ENCODE results near the gene CXCL1.

Gene CXCL1

DNA sequence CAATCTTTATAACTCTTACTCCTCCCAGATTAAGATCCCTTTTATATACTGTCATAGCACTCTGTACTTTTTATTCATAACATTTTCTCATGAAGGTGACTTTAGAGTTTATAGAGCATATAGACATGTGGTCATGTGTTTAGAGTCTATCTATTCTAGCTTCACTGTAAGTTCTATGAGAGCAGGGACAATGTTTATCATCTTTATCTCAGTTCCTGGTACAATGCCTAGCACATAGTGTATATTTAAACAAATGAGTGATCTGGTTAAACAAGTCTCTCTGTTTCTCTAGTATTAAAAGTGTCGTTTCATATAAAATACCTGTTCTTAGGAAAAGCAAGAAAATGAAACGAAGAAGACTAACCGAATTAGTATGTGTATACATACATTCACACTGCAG, 29.5 kb upstream of the CXCL1 start:
- Histone ChIP-seq H3K9me3 (ENCODE audit: control insufficient read depth, insufficient read depth, low read length) (no peaks in the 10 kb centered on the region), H3K27ac (ENCODE audit: low read length) (no peak overlapping the region), H3K27me3 (ENCODE audit: control insufficient read depth, insufficient read depth, low read length) (no peaks in the 10 kb centered on the region), H3K36me3 (ENCODE audit: control insufficient read depth, insufficient read depth, low read length) (no peaks in the 10 kb centered on the region), H3K4me1 (ENCODE audit: control insufficient read depth, insufficient read depth, low read length) (no peaks in the 10 kb centered on the region), H3K4me3 (ENCODE audit: low read length) (no peak overlapping the region)
- no peak for DNase-seq (ENCODE audit: low read depth, low spot score)
- no CpG with 5 or more reads among the region's 3 CpGs for WGBS (ENCODE audit: insufficient coverage, insufficient read length)

DNA sequence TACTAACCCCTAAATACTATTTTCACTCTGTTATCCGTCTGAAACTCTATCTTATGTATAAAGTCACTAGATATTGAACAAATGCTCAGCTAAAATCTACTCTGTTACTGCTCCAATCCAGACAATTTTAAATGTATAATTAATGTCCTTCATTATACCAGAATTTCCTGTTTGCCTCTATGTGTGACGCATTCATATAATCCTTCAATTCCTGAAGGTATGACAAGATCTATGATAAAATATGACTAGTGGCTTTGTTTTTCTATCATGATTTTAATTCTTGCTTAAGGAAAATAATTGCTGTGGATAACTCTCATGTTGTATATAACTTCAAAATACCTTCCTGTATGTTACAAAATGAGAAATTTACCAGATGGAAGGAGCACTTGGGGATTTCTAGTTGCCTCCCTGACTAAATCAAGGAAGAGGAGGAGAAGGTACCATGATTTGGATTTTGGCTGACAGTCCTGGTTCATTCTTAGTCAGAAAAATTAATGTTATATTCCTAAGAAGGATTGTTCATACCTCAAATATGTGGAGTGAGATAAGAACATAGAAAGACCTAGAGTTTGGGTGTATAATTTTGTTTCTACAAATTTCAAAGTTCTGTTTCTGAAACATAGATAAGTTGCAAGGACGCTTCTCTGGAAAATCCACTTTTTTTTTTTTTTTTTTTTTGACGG, 27.8 kb upstream of the CXCL1 start:
- no peaks in the 10 kb centered on the region for H3K27me3 ChIP-seq (ENCODE audit: control insufficient read depth, insufficient read depth, low read length)
- no peak overlapping the region for H3K4me3 ChIP-seq (ENCODE audit: low read length)
- DNase-seq (ENCODE audit: low read depth, low spot score) = no peak
- H3K9me3 ChIP-seq (ENCODE audit: control insufficient read depth, insufficient read depth, low read length) = no peaks in the 10 kb centered on the region
- no peak overlapping the region for H3K27ac ChIP-seq (ENCODE audit: low read length)
- H3K36me3 ChIP-seq (ENCODE audit: control insufficient read depth, insufficient read depth, low read length) = no peaks in the 10 kb centered on the region
- no peaks in the 10 kb centered on the region for H3K4me1 ChIP-seq (ENCODE audit: control insufficient read depth, insufficient read depth, low read length)
- WGBS (ENCODE audit: insufficient coverage, insufficient read length) = no CpG with 5 or more reads among the region's 4 CpGs

DNA sequence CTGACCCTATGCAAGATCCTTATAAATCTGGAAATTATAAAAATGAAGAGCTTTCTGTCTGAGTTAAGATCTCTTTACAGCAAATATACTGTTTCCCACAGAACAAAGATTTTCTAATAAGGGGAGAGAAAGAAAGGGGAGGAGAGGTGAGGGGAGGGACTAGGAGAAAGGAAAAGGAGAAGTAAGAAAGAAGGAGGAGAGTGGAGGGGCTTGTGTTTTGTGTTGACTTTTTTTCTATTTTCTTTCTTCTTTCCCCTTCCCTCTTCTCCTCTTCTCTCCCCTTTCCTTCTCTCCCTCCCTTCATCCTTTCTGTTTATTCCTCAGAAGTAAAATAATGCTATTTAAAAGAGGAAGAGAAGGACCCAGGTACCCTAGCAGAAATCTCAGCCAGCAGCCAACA, 26.5 kb upstream of the CXCL1 start:
- Histone ChIP-seq H3K9me3 (ENCODE audit: control insufficient read depth, insufficient read depth, low read length) (no peaks in the 10 kb centered on the region), H3K36me3 (ENCODE audit: control insufficient read depth, insufficient read depth, low read length) (no peaks in the 10 kb centered on the region), H3K27me3 (ENCODE audit: control insufficient read depth, insufficient read depth, low read length) (no peaks in the 10 kb centered on the region), H3K27ac (ENCODE audit: low read length) (no peak overlapping the region), H3K4me3 (ENCODE audit: low read length) (no peak overlapping the region), H3K4me1 (ENCODE audit: control insufficient read depth, insufficient read depth, low read length) (no peaks in the 10 kb centered on the region)
- DNase-seq (ENCODE audit: low read depth, low spot score) = no peak

DNA sequence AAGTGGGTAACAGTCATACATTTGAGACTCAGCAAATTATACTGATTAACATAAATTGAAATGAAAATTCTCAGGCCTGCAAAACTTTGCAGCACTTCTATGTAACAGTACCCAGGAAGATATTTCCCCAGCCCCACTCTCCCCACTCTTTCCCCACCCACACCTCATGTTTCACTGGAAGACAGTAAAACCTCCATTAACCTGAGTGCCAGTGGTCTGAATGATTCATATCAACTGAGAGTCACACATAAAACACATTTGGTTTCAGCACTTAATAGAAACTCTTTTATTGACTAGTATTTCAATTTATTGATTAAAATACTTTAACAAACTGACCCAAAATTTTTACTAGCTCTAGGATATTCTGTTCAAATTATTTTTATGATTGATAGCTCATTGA, 25.8 kb upstream of the CXCL1 start:
- Histone ChIP-seq H3K4me3 (ENCODE audit: low read length) (no peak overlapping the region), H3K4me1 (ENCODE audit: control insufficient read depth, insufficient read depth, low read length) (no peaks in the 10 kb centered on the region), H3K9me3 (ENCODE audit: control insufficient read depth, insufficient read depth, low read length) (no peaks in the 10 kb centered on the region), H3K27ac (ENCODE audit: low read length) (no peak overlapping the region), H3K36me3 (ENCODE audit: control insufficient read depth, insufficient read depth, low read length) (no peaks in the 10 kb centered on the region), H3K27me3 (ENCODE audit: control insufficient read depth, insufficient read depth, low read length) (no peaks in the 10 kb centered on the region)
- no peak for DNase-seq (ENCODE audit: low read depth, low spot score)

DNA sequence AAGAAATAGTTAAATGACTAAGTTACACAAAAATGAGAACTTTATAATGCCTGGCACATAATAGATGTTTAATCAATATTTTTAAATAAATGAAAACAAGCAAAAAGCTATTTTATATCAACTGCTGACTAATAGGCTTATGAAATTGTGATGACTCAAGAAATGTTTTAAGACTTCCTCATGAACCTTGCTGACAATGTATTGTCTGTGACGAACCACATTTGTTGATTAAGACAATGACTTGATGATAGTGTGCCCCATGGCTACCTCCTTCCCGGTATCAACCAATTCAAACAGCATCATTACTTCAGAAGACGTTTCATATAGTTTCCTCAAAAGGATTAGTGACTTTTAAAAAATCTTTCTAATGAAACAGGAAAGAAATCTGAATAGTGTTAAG, 24.8 kb upstream of the CXCL1 start:
- WGBS (ENCODE audit: insufficient coverage, insufficient read length) = no CpG with 5 or more reads among the region's 3 CpGs
- H3K27ac ChIP-seq (ENCODE audit: low read length) = no peak overlapping the region
- no peaks in the 10 kb centered on the region for H3K9me3 ChIP-seq (ENCODE audit: control insufficient read depth, insufficient read depth, low read length)
- H3K4me1 ChIP-seq (ENCODE audit: control insufficient read depth, insufficient read depth, low read length) = no peaks in the 10 kb centered on the region
- no peak overlapping the region for H3K4me3 ChIP-seq (ENCODE audit: low read length)
- no peaks in the 10 kb centered on the region for H3K27me3 ChIP-seq (ENCODE audit: control insufficient read depth, insufficient read depth, low read length)
- no peak for DNase-seq (ENCODE audit: low read depth, low spot score)
- no peaks in the 10 kb centered on the region for H3K36me3 ChIP-seq (ENCODE audit: control insufficient read depth, insufficient read depth, low read length)

DNA sequence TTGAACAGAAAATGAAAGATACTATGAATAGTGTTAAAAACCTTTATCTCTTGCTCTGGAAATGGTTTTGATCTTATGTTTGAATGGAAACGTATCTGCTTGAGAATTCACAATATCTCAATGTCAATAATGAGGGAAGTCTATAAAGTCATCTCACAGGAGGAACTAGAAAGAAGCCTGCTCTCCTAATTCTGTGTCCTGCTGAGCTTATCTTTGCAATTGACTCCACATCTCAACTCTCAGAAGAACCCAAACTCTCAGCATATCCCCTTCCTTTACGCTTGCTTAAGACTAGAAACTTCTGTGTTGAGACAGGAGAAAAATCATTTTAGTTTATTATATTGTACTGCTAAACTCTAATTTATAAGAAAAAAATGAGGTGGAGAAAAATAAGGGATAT, 24.4 kb upstream of the CXCL1 start:
- no peak overlapping the region for H3K4me3 ChIP-seq (ENCODE audit: low read length)
- DNase-seq (ENCODE audit: low read depth, low spot score) = no peak
- no peak overlapping the region for H3K27ac ChIP-seq (ENCODE audit: low read length)
- no CpG with 5 or more reads among the region's 2 CpGs for WGBS (ENCODE audit: insufficient coverage, insufficient read length)
- H3K4me1 ChIP-seq (ENCODE audit: control insufficient read depth, insufficient read depth, low read length) = no peaks in the 10 kb centered on the region
- no peaks in the 10 kb centered on the region for H3K36me3 ChIP-seq (ENCODE audit: control insufficient read depth, insufficient read depth, low read length)
- no peaks in the 10 kb centered on the region for H3K27me3 ChIP-seq (ENCODE audit: control insufficient read depth, insufficient read depth, low read length)
- H3K9me3 ChIP-seq (ENCODE audit: control insufficient read depth, insufficient read depth, low read length) = no peaks in the 10 kb centered on the region

DNA sequence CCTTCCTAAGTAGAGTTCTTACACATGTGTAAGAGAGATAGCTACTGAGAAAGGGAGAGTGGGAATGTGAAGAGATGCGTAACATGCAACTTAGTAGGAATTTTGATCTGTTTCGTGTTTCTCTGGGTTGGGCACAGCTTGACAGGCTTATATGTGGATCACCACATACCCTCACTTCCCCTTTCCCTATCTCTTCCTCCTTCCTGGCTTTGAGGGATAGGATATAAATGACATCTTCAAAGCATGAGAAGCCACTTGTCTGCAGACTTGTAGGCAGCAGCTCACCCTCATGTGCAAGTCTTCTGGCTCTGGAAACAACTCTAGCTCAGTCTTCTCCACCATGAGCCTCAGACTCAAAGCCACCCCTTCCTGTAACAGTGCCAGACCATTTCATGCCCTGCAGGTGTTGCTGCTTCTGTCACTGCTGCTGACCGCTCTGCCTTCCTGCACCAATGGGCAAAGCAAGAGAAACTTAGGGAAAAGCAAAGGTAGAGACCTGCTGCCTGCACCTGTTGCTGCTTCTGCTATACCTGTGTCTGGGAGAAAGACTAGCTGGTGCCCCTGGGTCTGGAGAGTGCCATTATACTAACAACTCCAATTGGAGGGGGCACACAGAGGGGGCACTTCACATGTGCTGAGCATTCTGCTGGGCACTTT, 21.5 kb upstream of the CXCL1 start:
- Histone ChIP-seq H3K4me1 (ENCODE audit: control insufficient read depth, insufficient read depth, low read length) (no peaks in the 10 kb centered on the region), H3K27me3 (ENCODE audit: control insufficient read depth, insufficient read depth, low read length) (no peaks in the 10 kb centered on the region), H3K27ac (ENCODE audit: low read length) (no peak overlapping the region), H3K9me3 (ENCODE audit: control insufficient read depth, insufficient read depth, low read length) (no peaks in the 10 kb centered on the region), H3K4me3 (ENCODE audit: low read length) (no peak overlapping the region), H3K36me3 (ENCODE audit: control insufficient read depth, insufficient read depth, low read length) (no peaks in the 10 kb centered on the region)
- WGBS (ENCODE audit: insufficient coverage, insufficient read length) = no CpG with 5 or more reads among the region's 3 CpGs
- DNase-seq (ENCODE audit: low read depth, low spot score) = no peak

DNA sequence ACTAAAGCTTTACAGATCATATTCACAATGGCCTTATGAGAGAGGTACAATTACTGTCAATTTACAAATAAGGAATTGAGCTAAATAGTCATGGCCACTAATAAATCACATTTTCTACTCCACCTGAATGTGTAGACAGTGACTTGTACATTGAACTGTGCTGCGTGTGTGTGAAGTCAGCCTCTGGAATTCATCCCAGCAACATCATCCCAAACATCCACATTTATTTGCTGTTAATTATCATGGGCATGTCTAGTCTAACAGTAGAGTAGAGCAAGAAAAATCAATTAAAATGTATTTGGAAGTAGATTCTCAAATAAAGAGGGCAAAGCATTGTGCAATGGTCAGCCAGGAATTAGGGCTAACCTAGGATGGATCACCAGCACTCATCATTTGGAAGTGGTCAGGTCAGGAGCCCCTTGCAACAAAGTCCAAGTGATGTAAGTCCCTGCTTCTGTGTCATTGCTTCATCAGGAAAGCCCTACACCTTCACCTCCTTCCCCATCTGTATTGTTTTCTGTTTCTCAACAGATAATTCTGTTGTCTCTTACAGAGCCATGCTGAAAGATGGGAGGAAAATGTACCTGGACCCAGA, 20.9 kb upstream of the CXCL1 start:
- no peaks in the 10 kb centered on the region for H3K9me3 ChIP-seq (ENCODE audit: control insufficient read depth, insufficient read depth, low read length)
- H3K4me3 ChIP-seq (ENCODE audit: low read length) = no peak overlapping the region
- no peaks in the 10 kb centered on the region for H3K4me1 ChIP-seq (ENCODE audit: control insufficient read depth, insufficient read depth, low read length)
- H3K27ac ChIP-seq (ENCODE audit: low read length) = no peak overlapping the region
- no CpG with 5 or more reads among the region's 1 CpG for WGBS (ENCODE audit: insufficient coverage, insufficient read length)
- no peak for DNase-seq (ENCODE audit: low read depth, low spot score)
- no peaks in the 10 kb centered on the region for H3K36me3 ChIP-seq (ENCODE audit: control insufficient read depth, insufficient read depth, low read length)
- no peaks in the 10 kb centered on the region for H3K27me3 ChIP-seq (ENCODE audit: control insufficient read depth, insufficient read depth, low read length)

DNA sequence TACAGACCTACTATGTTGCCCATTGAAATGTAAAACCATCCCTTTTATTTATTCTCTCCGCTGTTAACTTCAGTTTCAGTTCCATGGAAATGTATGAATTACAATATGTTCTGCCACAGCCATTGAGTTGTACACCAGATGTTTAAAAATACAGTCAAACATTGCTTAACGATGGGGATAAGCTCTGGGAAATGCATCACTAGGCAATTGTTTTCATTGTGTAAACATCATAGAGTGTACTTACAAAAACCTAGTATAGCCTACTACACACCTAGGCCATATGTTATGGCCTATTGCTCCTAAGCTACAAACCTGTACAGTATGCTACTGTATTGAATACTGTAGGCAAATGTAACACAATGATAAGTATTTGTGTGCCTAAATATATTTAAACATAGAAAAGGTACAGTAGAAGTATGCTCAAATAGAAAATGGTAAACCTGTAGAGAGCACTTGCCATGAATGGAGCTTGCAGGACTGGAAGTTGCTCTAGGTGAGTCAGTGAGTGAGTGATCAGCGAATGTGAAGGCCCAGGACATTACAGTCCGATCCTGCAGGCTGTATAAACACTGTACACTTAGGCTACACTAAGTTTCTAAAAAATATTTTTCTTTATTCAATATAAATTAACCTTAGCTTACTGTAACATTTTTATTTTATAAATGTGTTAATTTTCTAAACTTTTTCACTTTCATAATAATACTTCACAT, 18.8 kb upstream of the CXCL1 start:
- H3K36me3 ChIP-seq (ENCODE audit: control insufficient read depth, insufficient read depth, low read length) = no peaks in the 10 kb centered on the region
- H3K4me3 ChIP-seq (ENCODE audit: low read length) = no peak overlapping the region
- H3K27me3 ChIP-seq (ENCODE audit: control insufficient read depth, insufficient read depth, low read length) = no peaks in the 10 kb centered on the region
- H3K9me3 ChIP-seq (ENCODE audit: control insufficient read depth, insufficient read depth, low read length) = no peaks in the 10 kb centered on the region
- H3K4me1 ChIP-seq (ENCODE audit: control insufficient read depth, insufficient read depth, low read length) = no peaks in the 10 kb centered on the region
- no peak overlapping the region for H3K27ac ChIP-seq (ENCODE audit: low read length)
- WGBS (ENCODE audit: insufficient coverage, insufficient read length) = no CpG with 5 or more reads among the region's 4 CpGs
- no peak for DNase-seq (ENCODE audit: low read depth, low spot score)

DNA sequence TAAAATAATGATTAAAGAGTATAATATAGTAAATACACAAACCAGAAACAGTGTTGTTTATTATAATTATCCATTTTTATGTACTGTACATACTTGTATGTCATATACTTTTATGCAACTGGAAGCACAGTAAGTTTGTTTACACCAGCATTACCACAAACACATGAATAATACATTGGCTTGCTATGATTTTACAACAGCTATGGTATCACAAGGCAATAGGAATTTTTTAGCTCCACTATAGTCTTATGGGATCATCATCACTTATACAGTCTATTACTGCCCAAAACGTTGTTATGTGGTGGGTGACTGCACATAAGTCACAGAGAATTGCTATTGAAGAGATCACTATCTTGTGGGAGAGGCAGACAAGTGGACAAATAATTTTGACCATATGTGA, 17.9 kb upstream of the CXCL1 start:
- Histone ChIP-seq H3K36me3 (ENCODE audit: control insufficient read depth, insufficient read depth, low read length) (no peaks in the 10 kb centered on the region), H3K27ac (ENCODE audit: low read length) (no peak overlapping the region), H3K4me1 (ENCODE audit: control insufficient read depth, insufficient read depth, low read length) (no peaks in the 10 kb centered on the region), H3K9me3 (ENCODE audit: control insufficient read depth, insufficient read depth, low read length) (no peaks in the 10 kb centered on the region), H3K4me3 (ENCODE audit: low read length) (no peak overlapping the region), H3K27me3 (ENCODE audit: control insufficient read depth, insufficient read depth, low read length) (no peaks in the 10 kb centered on the region)
- no peak for DNase-seq (ENCODE audit: low read depth, low spot score)
- no CpG with 5 or more reads among the region's 1 CpG for WGBS (ENCODE audit: insufficient coverage, insufficient read length)
